ENCODE measurements around the gene FGGY.
"Not testable (repeated sequence)": the region's sequence is repeated elsewhere in the genome, so short reads cannot be mapped to it uniquely, and the experiment has no call there.

Gene FGGY

GRCh38 chr1:59443310-59443709 is 146.4 kb downstream of the FGGY start:
- DNase-seq (ENCODE audit: low read depth): peak; percentile 84

DNA sequence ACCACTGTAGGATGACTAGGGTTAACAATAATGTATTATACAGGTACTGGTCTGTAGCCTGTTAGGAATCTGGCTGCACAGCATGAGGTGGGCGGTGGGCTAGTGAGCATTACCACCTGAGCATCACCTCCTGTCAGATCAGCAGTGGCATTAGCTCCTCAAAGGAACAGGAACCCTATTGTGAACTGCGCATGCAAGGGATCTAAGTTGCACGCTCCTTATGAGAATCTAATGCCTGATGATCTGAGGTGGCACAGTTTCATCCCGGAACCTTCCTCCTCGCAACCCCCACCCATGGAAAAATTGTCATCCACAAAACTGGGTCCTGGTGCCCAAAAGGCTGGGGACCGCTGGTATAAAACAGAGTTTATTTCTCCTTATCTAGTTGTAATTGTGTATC is 147.6 kb downstream of the FGGY start:
- DNase-seq (ENCODE audit: low read depth): no peak

GRCh38 chr1:59445040-59445439 is 148.1 kb downstream of the FGGY start:
- peak; percentile 78 for DNase-seq (ENCODE audit: low read depth)

DNA sequence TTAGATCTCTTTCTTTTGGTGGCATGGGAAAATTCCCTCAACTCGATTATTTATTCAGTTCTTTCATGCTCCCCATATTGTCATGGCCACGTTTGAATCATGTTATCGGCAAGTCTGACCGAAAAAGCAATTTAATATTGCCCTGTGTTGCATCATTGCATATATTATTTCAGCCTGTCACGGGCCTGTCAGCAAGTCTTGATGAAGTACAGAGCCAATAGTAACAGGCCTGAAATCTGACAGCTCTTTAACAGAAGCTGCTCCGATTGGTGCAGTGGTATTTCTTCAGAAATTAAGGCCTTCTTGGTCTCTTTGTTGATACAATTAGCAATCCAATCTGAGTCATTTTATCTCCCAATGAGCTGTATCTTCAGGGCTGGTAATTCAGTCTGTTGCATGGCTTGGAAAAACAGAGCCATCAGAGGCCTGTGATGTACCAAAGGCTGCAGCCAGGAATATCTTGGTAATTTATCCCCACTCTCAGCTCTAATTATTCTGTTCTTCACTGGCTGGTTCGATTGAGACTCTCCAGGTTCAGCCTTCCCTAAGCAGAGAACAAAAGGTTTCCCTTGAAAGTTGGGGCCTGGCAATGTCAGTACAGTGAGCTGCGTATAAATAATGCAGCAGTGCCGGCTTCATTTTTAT is 149.5 kb downstream of the FGGY start:
- peak; percentile 96 for DNase-seq (ENCODE audit: low read depth)

DNA sequence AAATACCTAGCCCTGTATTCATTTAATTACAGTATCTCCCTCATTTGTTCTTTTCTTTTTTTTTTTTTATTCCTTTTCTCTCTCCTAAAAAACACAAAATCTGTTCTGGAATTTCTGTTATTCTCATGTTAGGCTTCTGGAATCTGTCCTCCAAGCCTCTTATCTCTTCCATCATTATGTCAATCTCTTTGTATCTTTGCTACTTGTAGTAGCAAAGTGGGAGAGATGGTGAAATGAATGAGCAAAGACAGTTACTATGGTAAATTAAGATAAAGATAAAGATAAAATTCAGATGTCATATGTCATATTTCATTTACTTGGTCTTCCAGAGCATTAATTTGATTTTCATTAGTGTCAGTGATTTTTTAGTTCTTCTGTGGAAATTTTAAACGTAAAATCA is 155.1 kb downstream of the FGGY start:
- DNase-seq (ENCODE audit: low read depth): no peak

GRCh38 chr1:59452559-59452958 is 155.7 kb downstream of the FGGY start:
- no peak for DNase-seq (ENCODE audit: low read depth)

- DNase-seq (ENCODE audit: low read depth): no peak
Observed at GRCh38 chr1:59453297-59453968, 156.5 kb downstream of the FGGY start.

GRCh38 chr1:59455206-59455605 is 158.3 kb downstream of the FGGY start:
- peak; percentile 83 for DNase-seq (ENCODE audit: low read depth)

DNA sequence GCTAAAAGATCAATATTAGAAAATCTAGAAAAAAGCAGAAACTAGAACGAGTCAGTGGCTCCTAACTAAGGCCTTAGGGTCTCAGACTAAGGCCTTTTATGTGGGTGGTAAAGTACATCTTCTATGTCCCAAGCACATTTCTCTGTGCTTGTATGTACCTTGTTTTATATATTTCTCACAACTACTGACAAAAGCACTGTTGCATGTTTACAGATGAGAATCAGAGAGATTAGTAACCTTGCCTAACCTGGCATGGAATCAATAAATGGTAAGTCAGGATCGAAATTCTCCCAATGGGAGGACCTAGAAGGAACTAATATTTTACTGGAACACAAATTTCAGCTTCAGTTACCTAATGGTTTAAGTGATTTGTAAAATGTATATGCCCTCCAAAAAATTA is 160.9 kb downstream of the FGGY start:
- no peak for DNase-seq (ENCODE audit: low read depth)

DNA sequence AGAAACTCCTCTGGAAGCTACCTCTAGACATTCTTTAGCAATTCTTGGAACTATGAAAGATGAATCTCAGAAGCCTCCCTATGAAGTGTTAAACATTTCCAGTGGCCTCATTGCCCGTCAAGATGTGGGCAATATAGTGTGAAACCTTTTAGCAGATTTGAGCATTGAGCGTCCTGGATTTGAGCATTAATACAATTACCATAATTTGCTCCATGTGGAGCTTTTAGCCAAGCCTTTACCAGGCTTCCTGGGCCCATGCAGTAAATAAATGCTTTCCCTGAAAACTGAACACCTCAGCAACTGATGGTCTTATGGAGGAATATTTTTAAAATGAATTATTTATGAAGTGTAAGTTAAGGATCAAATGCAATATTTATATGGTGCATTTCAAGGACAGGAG is 162.0 kb downstream of the FGGY start:
- DNase-seq (ENCODE audit: low read depth): no peak

GRCh38 chr1:59462942-59463341 is 166.0 kb downstream of the FGGY start:
- not testable (repeated sequence) for DNase-seq (ENCODE audit: low read depth)

GRCh38 chr1:59465478-59465877 is 168.6 kb downstream of the FGGY start:
- DNase-seq (ENCODE audit: low read depth): not testable (repeated sequence)

GRCh38 chr1:59468828-59469428 is 172.0 kb downstream of the FGGY start:
- no peak for DNase-seq (ENCODE audit: low read depth)

GRCh38 chr1:59471991-59472570 is 175.2 kb downstream of the FGGY start:
- not testable (repeated sequence) for DNase-seq (ENCODE audit: low read depth)

- DNase-seq (ENCODE audit: low read depth): no peak
Observed at GRCh38 chr1:59473831-59474230, 176.9 kb downstream of the FGGY start.

GRCh38 chr1:59474496-59474895 is 177.6 kb downstream of the FGGY start:
- DNase-seq (ENCODE audit: low read depth): no peak

DNA sequence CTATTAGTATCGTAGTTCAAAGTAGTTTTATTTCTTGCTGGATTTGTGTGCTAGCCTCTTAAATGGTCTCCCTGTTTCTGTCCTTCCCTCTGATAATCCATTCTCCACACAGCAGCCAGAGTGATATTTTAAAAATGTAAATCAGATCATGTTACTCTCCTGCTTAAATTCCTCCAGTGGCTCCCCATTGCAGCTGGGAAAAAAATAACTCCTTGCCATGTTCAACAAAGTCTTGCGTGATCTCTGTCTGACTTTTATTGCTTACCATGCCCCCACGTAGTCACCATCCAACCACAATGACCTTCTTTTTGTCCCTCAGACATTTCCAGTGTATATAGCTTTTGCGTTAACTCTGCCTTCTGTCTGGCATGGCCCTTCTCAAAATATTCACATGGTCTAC is 178.8 kb downstream of the FGGY start:
- DNase-seq (ENCODE audit: low read depth): no peak

DNA sequence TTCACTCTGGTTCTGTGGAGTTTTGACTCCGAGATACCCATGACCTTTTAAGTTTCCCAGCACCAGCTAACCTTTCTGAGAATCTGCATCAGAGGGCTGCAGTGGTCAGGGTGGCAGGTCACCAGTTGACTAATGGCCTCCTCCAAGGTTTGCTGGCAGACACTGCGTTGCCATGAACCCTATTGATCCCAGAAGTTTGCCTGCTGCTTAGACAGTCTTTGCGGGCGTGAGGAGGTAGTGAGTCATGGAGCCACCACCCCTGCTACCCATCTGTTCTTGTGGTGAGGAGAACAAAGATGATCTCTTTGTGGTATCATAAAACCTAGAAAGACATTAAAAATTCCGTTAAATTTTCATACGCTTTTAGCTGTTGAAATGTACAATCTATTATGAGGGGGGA is 180.4 kb downstream of the FGGY start:
- peak; percentile 28 for DNase-seq (ENCODE audit: low read depth)

- DNase-seq (ENCODE audit: low read depth): no peak
Observed at GRCh38 chr1:59477867-59478266, 181.0 kb downstream of the FGGY start.

- DNase-seq (ENCODE audit: low read depth): no peak
Observed at GRCh38 chr1:59478822-59479221, 181.9 kb downstream of the FGGY start.

GRCh38 chr1:59480188-59480888 is 183.4 kb downstream of the FGGY start:
- DNase-seq (ENCODE audit: low read depth): no peak

DNA sequence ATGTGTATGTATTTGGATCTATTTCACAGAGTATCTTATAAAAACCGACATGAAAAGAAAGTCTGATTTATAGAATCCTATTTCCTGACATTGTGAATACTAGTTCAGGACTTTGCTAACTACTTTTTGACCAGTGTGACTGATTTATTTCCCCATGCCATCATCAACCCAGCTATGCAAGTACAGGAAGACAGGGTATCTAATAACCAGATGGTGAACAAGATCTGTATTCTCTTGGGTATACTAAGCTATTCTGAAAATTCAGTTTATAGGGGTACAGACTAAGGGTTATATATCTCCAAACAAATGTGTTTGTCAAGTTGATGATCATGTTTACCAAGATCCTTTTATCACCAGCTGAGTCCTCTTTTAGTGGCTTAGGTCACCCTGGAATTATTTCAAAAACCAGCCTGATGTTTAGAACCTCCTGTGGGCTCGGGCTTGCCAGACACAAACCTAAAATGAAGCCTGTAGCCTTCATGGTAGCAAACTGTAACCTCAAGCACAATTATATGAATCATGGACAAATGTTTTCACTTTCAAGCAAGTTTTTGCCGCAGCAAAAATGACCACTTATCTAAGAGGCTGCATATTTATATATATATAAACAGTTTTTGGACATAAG is 185.1 kb downstream of the FGGY start:
- DNase-seq (ENCODE audit: low read depth): peak; percentile 42
